Endodermal cell (in vitro differentiated cells): Measurements from ENCODE around the gene AOPEP. TPM values are rescaled to one million over a fixed set of nuclear protein-coding genes. Genes with fewer than 3 reads are reported as not detected.

Source experiments
- DNase-seq: peaks from one replicate; pipeline ENCODE4 v3.0.0-alpha.2; 2017
- H3K27ac ChIP-seq: 2 replicates; pipeline ENCODE4 v1.5.1; 2013; ENCODE audit warnings: mild to moderate bottlenecking, low read depth, low read length, moderate library complexity
- H3K27me3 ChIP-seq: 2 replicates; pipeline ENCODE4 v1.6.1; 2013; ENCODE audit warnings: mild to moderate bottlenecking, low read length, moderate library complexity; ENCODE audit not compliant: insufficient read depth, control insufficient read depth, poor library complexity, severe bottlenecking
- H3K36me3 ChIP-seq: 2 replicates; pipeline ENCODE4 v1.7.0; 2013; ENCODE audit warnings: mild to moderate bottlenecking, low read length, moderate library complexity; ENCODE audit not compliant: control insufficient read depth, insufficient read depth
- H3K4me1 ChIP-seq: one replicate; pipeline ENCODE4 v1.7.0; 2013; ENCODE audit warnings: low read length; ENCODE audit not compliant: control insufficient read depth, insufficient read depth
- H3K4me3 ChIP-seq: 2 replicates; pipeline ENCODE4 v1.5.1; 2013; ENCODE audit warnings: mild to moderate bottlenecking, low read length, moderate library complexity
- H3K9ac ChIP-seq: 2 replicates; pipeline ENCODE4 v1.6.1; 2013; ENCODE audit warnings: mild to moderate bottlenecking, low read length, moderate library complexity; ENCODE audit not compliant: poor library complexity, severe bottlenecking; ENCODE audit errors: extremely low read depth
- H3K9me3 ChIP-seq: 2 replicates; pipeline ENCODE4 v1.6.1; 2013; ENCODE audit warnings: mild to moderate bottlenecking, low read length, moderate library complexity; ENCODE audit not compliant: control insufficient read depth
- H3K27ac Mint-ChIP-seq: 2 replicates; pipeline ENCODE4 v1.8.0; 2020; ENCODE audit warnings: mixed read lengths
- H3K27me3 Mint-ChIP-seq: 2 replicates; pipeline ENCODE4 v1.8.0; 2021; ENCODE audit warnings: mild to moderate bottlenecking, mixed read lengths; ENCODE audit not compliant: insufficient read depth
- H3K36me3 Mint-ChIP-seq: 2 replicates; pipeline ENCODE4 v1.8.0; 2020; ENCODE audit warnings: low read depth, mixed read lengths
- H3K4me1 Mint-ChIP-seq: 2 replicates; pipeline ENCODE4 v1.8.0; 2020; ENCODE audit warnings: mixed read lengths
- H3K4me3 Mint-ChIP-seq: 2 replicates; pipeline ENCODE4 v1.8.0; 2020; ENCODE audit warnings: mild to moderate bottlenecking, moderate library complexity, mixed read lengths
- H3K9me3 Mint-ChIP-seq: 2 replicates; pipeline ENCODE4 v1.8.0; 2020; ENCODE audit warnings: mild to moderate bottlenecking, mixed read lengths
- WGBS, 2 experiments: methylation state at CpG; one replicate each; pipeline versions ENCODE4 v1.1.5 to v1.1.7; 2013; ENCODE audit warnings: missing lambda C conversion rate in 2 of 2, mixed read lengths in 1 of 2; ENCODE audit not compliant: insufficient coverage in 1 of 2, insufficient read length in 1 of 2; 5-methylcytosine and 5-hydroxymethylcytosine counted together
- total RNA-seq, 2 donors: library from RNA; stranded (reverse); fragmentation: NEBNext Ultra II Directional in 1 of 2; extraction: Animal tissue kit (Norgen Biotek cat#: 25700) in 1 of 2; gene quantifications; 2 replicates in 1 of 2; 3 replicates in 1 of 2; pipeline ENCODE4 v1.2.1, GENCODE V29; 2021
- TF ChIP-seq, protein P1 (sequence below): fragments of 200-600 bp; sonication (generic); conservative IDR thresholded peaks from 2 replicates; pipeline ENCODE4 v1.5.0; 2021; ENCODE audit warnings: antibody characterized with exemption, mild to moderate bottlenecking

The AOPEP gene
- total RNA-seq, 2 donors from 2014 or later: 23.4 to 33.7 TPM

DNA sequence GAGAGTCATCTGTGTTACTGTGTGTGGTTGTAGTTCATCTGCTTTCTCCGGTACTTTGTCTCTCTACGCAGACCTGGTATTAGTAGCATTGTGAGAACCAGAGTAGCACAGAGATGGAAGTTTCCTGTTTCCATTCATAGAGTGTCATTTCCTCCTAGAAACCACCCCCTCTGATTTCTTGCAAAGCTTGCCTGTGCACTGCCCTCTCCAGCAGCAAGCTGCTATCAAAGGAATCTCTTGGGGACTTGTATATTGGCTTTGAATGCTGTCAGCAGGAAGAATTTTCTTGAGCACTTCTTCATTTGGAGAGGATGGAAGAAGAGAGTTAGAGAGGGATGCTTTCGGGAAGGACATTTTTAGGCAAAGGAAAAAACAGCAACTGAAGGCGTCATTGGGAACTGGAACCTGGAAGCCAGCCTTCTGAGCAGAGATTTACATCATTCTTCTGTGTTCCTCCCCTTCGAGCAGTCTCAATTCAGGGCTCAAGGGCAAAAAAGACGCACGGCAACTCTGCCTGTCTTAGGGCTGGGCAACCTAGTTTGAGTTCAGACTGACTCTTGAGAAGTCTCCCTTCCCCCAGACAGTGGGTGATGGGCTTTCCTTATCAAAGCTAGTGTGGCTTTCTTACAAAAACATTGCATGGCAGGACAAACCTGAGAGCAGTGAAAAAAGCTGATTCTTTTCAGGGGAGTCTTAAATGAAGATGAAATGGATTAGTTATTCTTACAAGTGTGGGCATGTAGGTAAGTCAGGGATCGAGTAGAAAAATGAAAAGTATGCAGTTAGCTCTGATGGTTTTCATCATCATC lies 226.3 kb downstream of the AOPEP start:
- H3K4me1 Mint-ChIP-seq: peaks cover 43% of the 10 kb centered on the region
- Histone ChIP-seq H3K27me3 (no peaks in the 10 kb centered on the region), H3K9ac (no peak overlapping the region), H3K27ac (no peak overlapping the region), H3K4me1 (peaks cover 33% of the 10 kb centered on the region), H3K9me3 (no peaks in the 10 kb centered on the region), H3K36me3 (peaks cover 22% of the 10 kb centered on the region), H3K4me3 (no peak overlapping the region)
- peaks cover 29% of the 10 kb centered on the region for H3K27me3 Mint-ChIP-seq
- peaks cover 22% of the 10 kb centered on the region for H3K36me3 Mint-ChIP-seq
- no peak overlapping the region for H3K27ac Mint-ChIP-seq
- TF ChIP-seq, protein P1, sequence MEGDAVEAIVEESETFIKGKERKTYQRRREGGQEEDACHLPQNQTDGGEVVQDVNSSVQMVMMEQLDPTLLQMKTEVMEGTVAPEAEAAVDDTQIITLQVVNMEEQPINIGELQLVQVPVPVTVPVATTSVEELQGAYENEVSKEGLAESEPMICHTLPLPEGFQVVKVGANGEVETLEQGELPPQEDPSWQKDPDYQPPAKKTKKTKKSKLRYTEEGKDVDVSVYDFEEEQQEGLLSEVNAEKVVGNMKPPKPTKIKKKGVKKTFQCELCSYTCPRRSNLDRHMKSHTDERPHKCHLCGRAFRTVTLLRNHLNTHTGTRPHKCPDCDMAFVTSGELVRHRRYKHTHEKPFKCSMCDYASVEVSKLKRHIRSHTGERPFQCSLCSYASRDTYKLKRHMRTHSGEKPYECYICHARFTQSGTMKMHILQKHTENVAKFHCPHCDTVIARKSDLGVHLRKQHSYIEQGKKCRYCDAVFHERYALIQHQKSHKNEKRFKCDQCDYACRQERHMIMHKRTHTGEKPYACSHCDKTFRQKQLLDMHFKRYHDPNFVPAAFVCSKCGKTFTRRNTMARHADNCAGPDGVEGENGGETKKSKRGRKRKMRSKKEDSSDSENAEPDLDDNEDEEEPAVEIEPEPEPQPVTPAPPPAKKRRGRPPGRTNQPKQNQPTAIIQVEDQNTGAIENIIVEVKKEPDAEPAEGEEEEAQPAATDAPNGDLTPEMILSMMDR: no peak
- 88 to 90% methylated on average over 6 to 8 of the region's 8 CpGs for WGBS, 2 experiments
- DNase-seq: peak; percentile 32
- no peak overlapping the region for H3K4me3 Mint-ChIP-seq
- H3K9me3 Mint-ChIP-seq: no peaks in the 10 kb centered on the region

DNA sequence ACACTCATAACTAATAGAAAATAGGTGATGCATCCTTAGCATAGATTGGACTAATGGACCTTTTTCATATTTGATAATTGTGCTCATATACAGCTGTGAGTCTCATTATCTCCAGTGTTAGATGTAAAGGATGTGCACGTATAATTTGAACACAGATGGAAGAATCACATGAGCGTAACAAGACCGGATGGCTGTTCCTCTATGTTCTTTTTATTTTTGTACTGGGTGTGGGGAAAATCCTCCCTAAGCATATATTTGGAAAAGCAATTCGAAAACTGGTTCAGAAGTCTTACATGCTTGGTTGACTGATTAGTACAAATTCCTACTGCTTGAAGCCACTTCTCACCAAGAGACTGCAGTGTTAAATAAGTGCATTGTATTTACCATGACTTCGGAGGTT lies 230.2 kb downstream of the AOPEP start:
- H3K27me3 Mint-ChIP-seq: peaks cover 11% of the 10 kb centered on the region
- no peaks in the 10 kb centered on the region for H3K9me3 ChIP-seq
- TF ChIP-seq, protein P1: no peak
- H3K4me3 ChIP-seq: no peak overlapping the region
- H3K27ac ChIP-seq: no peak overlapping the region
- H3K4me1 Mint-ChIP-seq: peaks cover 14% of the 10 kb centered on the region
- peaks cover 2% of the 10 kb centered on the region for H3K9me3 Mint-ChIP-seq
- H3K36me3 ChIP-seq: peaks cover 28% of the 10 kb centered on the region
- no peak overlapping the region for H3K27ac Mint-ChIP-seq
- H3K36me3 Mint-ChIP-seq: peaks cover 30% of the 10 kb centered on the region
- no peak for DNase-seq
- no peaks in the 10 kb centered on the region for H3K27me3 ChIP-seq
- no peak overlapping the region for H3K4me3 Mint-ChIP-seq
- H3K4me1 ChIP-seq: peaks cover 9% of the 10 kb centered on the region
- WGBS, 2 experiments: 90 to 98% methylated on average over 5 of the region's 5 CpGs
- no peak overlapping the region for H3K9ac ChIP-seq

DNA sequence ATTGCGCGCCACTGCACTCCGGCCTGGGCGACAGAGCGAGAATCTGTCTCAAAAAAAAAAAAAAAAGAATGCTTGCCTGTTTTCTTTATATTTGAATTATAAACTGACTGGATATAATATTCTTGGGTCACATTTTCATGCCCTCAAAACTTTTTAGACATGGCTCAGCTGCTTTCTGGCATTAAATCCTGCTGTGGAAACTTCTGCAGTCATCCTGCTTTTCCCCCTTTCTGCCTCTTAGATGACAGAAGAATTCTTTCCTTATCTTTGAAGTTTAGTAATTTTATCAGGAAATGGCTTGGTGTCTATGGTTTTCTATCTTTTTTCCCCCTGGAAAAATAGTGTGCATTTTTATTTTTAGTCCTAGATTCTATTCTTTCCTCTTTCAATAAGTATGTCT lies 234.5 kb downstream of the AOPEP start:
- 83% methylated on average over 5 of the region's 5 CpGs; no CpG with 5 or more reads in 1 of the 2 experiments for WGBS, 2 experiments

More for the DNA sequence above, 234.5 kb downstream of the AOPEP start:
- H3K27ac ChIP-seq: no peak overlapping the region
- no peaks in the 10 kb centered on the region for H3K9me3 ChIP-seq
- Mint-ChIP-seq H3K36me3 (peaks cover 29% of the 10 kb centered on the region), H3K27ac (no peak overlapping the region), H3K9me3 (peaks cover 2% of the 10 kb centered on the region), H3K4me3 (no peak overlapping the region), H3K27me3 (no peaks in the 10 kb centered on the region), H3K4me1 (peaks cover 4% of the 10 kb centered on the region)
- no peak overlapping the region for H3K9ac ChIP-seq
- no peak for DNase-seq
- TF ChIP-seq, protein P1: no peak
- no peaks in the 10 kb centered on the region for H3K4me1 ChIP-seq
- no peaks in the 10 kb centered on the region for H3K27me3 ChIP-seq
- H3K36me3 ChIP-seq: peaks cover 18% of the 10 kb centered on the region
- no peak overlapping the region for H3K4me3 ChIP-seq
